Measurements from ENCODE around the gene MSMB.

DNA sequence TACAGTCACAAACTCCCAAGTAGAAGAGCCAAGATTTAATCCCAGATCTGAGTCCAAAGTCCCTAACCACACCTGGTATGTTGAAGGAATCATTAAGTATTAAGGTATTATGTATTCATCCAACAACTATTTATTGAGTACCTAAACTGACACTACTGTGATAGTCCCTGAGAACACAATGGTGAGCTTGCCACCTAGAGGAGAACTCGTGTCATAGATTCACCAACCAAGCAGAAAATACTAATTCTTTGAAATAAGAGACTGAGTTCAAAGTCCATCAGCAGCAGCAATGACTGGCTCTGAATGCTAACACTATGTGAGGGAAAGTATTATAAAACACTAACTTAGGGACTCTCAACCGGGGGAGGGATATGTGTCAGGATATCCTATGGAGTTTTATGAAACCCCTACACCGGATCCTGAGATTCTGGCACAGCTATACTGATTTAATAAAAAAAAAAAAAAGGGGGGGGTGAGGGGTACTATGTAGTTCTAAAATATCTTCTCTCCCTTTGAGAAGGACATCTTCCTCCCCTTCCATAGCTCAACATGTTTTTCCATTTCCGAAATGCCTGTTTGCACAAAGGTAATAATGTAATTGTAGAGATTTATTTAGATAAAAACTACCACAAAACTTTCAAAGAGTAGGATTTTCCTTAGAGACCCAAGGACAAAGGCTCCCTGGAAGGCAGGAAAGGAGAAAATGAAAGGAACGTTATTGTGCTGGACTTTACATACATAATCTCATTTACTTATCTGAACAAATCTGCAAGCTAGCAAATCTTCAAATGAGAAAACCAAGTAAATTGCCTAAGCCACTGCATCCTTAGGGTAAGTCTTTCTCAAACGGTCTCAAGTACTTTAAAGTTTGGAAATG, 17.2 kb downstream of the MSMB start:
- TF ChIP-seq, protein P1, sequence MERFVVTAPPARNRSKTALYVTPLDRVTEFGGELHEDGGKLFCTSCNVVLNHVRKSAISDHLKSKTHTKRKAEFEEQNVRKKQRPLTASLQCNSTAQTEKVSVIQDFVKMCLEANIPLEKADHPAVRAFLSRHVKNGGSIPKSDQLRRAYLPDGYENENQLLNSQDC (CRISPR knock-in tag; IDR thresholded peaks at IDR 0.05): no peak
- TF ChIP-seq POLR2AphosphoS5 (IDR thresholded peaks at IDR 0.05; ENCODE audit: control insufficient read depth, insufficient read depth, low read depth, low read length): no peak
- TF ChIP-seq, protein P2, sequence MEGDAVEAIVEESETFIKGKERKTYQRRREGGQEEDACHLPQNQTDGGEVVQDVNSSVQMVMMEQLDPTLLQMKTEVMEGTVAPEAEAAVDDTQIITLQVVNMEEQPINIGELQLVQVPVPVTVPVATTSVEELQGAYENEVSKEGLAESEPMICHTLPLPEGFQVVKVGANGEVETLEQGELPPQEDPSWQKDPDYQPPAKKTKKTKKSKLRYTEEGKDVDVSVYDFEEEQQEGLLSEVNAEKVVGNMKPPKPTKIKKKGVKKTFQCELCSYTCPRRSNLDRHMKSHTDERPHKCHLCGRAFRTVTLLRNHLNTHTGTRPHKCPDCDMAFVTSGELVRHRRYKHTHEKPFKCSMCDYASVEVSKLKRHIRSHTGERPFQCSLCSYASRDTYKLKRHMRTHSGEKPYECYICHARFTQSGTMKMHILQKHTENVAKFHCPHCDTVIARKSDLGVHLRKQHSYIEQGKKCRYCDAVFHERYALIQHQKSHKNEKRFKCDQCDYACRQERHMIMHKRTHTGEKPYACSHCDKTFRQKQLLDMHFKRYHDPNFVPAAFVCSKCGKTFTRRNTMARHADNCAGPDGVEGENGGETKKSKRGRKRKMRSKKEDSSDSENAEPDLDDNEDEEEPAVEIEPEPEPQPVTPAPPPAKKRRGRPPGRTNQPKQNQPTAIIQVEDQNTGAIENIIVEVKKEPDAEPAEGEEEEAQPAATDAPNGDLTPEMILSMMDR (IDR thresholded peaks at IDR 0.05 in 2 of 3, conservative IDR thresholded peaks at IDR 0.05 in 1 of 3; ENCODE audit: insufficient read depth in 2 of 3, low read depth in 1 of 3, low read length in 3 of 3): peak; percentile 66 to 91 (median 68)
- TF ChIP-seq, protein P3, sequence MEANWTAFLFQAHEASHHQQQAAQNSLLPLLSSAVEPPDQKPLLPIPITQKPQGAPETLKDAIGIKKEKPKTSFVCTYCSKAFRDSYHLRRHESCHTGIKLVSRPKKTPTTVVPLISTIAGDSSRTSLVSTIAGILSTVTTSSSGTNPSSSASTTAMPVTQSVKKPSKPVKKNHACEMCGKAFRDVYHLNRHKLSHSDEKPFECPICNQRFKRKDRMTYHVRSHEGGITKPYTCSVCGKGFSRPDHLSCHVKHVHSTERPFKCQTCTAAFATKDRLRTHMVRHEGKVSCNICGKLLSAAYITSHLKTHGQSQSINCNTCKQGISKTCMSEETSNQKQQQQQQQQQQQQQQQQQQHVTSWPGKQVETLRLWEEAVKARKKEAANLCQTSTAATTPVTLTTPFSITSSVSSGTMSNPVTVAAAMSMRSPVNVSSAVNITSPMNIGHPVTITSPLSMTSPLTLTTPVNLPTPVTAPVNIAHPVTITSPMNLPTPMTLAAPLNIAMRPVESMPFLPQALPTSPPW (CRISPR knock-in tag; IDR thresholded peaks at IDR 0.05): peak; percentile 57
- TF ChIP-seq RAD21 (CRISPR knock-in tag; conservative IDR thresholded peaks at IDR 0.05 in 1 of 2, IDR thresholded peaks at IDR 0.05 in 1 of 2): peak; percentile 84 to 90
- TF ChIP-seq NR4A1 (CRISPR knock-in tag; IDR thresholded peaks at IDR 0.05): no peak
- no peak for TF ChIP-seq NR4A1 (tag; IDR thresholded peaks at IDR 0.05)
- no peak for TF ChIP-seq ASH1L (IDR thresholded peaks at IDR 0.05; ENCODE audit: borderline replicate concordance, low read depth, partially characterized antibody)
